Measurements from ENCODE around the gene CS.

The CS gene

DNA sequence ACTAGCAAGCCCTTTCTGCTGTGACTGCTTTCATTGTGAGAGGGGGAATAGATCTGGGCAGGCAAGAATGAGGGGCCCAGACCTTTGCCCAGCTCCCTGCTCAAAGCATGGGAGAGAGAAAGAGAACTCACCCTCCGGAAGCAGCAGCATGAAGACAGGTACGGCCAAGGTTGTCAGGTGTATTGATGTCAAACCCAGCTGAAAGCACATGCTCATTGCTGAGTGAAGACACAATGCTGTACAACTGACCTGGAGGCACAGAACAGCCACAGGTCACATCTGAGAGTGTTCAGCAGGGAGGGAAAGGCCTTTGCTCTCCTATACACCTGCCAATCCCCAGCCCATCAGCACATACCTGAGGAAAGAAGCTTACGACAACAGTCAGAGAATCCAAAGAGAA, 47.5 kb downstream of the CS start:
- in situ Hi-C loops (cut with MboI; ENCODE audit: low sequenced_read_pairs): no loop called here

DNA sequence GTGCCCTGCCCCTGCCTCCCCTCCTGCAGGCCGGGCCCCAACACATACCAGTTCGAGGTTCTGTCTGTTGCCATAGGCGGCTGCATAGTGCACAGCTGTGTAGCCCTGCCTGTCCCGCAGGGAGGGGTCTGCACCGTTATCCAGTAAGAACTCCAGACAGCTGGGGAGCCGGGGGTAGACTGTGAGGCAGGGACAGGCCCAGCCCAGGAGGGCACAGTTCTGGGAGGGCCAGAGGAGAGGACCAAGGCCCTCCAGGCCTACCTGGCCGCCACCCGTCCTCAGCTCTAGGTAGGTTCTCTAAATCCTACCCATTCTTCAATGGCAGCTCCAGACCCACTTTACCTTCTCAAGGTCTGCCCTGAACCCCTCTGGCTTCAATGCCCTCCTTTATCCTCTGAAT, 51.4 kb downstream of the CS start:
- in situ Hi-C loops (cut with MboI; ENCODE audit: low sequenced_read_pairs): no loop called here

DNA sequence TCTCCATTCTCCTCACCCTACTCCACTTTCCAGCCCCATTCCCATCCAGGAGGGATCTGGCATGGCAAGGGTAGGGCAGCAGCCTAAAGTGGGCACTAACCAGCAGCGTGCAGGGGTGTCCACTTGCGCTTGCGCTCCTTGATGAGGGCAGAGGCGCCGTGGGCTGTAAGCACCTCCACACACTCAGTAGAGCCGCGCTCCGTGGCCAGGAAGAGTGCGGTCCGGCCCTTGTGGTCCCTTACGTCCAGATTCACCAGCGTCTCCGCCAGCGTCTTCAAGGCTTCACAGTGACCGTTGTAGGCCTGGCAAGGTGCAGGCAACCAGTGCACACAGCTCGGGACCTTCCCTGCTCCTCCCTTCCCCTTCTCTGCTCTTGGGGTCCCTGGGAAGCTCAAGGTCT, 52.2 kb downstream of the CS start:
- in situ Hi-C loops (cut with MboI; ENCODE audit: low sequenced_read_pairs): no loop called here

- in situ Hi-C loops (cut with MboI; ENCODE audit: low sequenced_read_pairs): no loop called here
These were observed 55.6 kb downstream of the CS start for GRCh38 chr12:56244494-56244893.

DNA sequence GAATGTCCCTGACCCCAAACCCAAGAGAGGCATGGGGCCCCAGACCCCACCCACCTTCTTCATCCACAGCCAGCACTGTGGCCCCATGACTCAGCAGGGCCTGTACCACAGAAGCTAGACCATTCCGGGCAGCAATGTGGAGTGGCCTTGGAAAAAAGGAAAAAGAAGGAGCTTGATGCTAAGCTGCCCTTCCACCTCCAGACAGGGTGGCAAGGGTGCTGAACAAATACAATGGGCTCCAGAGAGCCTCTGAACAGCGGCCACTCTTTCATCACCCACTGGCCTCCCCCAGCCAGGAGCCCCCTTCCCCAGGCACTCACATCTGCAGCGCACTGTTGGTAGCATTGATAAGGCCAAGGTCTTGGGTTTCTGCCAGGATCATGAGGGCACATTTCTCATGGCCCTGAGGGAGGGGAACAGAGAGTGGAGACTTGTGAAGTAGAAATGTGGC, 56.4 kb downstream of the CS start:
- in situ Hi-C loops (cut with MboI; ENCODE audit: low sequenced_read_pairs): no loop called here

DNA sequence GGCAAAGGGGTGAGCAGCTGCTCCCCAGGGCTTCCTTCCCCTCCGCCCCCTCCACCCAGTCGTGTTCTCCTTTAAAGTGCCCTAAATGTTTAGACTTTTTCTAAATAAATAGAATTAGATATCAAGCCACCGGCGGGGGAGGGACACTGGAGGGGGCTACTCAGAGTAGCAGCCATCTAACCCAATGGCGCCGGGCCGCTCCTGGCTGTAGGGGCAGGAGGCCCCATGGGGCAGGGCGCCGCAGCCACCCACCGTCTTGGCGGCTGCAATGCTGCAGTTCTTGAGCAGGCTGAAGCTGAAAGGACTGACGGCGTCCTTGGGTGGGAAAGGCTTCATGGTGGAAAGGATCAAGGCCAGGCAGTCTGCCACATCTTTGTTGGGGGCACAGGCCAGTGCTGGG, 57.1 kb downstream of the CS start:
- in situ Hi-C loops (cut with MboI; ENCODE audit: low sequenced_read_pairs): no loop called here

DNA sequence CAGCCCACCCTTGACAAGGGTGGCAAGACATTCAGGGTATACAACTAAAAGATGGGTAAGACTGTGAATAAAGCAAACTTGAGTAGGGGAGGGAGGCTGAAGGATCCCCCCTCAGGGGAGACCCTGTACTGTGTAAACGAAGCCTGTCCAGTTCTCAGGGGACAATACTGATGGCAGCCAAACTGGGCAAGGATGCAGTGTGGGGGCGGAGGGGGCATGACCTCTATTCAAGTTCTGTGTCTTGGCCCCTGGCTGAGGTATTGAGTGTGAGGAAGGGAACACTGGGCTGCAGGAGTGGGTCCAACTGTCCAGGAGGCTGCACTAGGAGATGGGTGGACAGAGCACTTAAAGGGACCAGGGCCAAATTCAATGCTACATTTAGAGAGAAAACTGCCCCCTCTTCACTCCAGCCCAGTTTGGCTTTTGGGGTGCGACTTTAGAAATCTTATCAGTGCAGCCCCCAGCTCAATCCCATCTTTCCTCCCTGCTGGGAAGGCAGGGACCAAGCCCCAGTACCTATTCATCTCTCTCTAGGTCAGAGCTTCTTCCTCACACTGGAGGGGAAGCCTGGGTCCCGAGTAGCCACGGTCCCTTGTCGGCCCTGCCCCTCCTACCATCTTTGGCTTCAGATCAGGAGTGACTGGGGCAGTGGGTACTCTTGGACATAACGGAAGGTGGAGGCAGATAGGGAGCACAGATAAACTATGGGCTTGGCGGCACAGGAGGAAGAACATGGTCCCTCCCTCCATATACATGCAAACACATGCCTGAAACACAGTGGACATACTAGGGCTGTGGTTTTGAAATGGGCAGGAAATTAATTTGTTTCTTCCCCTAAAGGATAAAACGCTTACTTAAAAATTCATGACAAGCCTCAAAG, 58.5 kb downstream of the CS start:
- in situ Hi-C loops (cut with MboI; ENCODE audit: low sequenced_read_pairs): no loop called here

DNA sequence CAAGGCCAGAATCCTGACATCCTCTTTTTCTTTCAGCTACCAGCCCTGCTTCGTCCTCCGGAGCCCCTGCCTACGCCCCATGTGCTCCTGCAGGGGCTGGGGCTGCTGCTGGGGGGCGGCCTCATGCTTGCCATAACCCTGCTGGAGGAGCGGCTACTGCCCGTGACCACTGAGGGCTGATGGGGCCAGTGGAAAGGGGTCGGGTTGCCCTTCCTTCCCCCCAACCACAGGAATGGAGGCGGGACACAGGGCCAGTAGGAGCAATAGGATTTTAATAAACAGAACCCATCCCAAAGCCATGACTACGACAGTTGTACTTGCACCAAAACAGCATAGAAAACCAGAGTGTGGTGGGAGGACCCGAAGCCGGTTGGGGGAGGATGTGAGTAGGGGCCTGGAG, 62.6 kb downstream of the CS start:
- in situ Hi-C loops (cut with MboI; ENCODE audit: low sequenced_read_pairs): no loop called here

- in situ Hi-C loops (cut with MboI; ENCODE audit: low sequenced_read_pairs): no loop called here
These were observed 63.1 kb downstream of the CS start for GRCh38 chr12:56236985-56237384.

GRCh38 chr12:56236091-56236490, 64.0 kb downstream of the CS start:
- in situ Hi-C loops (cut with MboI; ENCODE audit: low sequenced_read_pairs): no loop called here

DNA sequence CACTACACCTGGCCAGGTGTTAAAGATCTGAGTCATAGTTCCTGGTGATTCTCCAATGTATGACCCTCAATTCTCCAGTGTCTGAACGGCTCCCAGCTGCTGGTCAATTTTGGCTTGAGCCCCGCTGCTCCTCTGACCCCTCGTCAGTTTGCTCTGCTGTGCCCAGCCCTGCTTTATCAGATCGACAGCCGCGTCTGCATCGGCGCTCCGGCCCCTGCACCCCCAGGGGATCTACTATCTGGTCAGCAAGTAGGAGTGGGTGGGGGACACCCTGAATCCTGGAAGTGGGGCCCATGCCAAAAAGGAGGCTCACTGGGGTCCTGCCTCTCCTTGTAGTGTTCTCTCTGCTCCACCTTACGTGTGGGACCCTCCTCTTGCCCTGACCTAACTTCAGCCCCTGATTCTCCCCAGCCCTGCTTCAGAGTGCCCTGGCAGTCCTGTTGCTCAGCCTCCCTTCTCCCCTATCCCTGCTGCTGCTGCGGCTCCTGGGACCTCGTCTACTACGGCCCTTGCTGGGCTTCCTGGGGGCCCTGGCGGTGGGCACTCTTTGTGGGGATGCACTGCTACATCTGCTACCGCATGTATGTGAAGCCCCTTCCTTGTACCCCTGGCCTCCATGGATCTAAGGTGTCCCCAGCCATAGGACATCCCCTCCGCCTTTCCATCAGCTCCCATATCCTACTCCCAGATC, 65.2 kb downstream of the CS start:
- in situ Hi-C loops (cut with MboI; ENCODE audit: low sequenced_read_pairs): no loop called here

- in situ Hi-C loops (cut with MboI; ENCODE audit: low sequenced_read_pairs): no loop called here
These were observed 68.9 kb downstream of the CS start for GRCh38 chr12:56231184-56231582.

GRCh38 chr12:56230432-56231183, 69.5 kb downstream of the CS start:
- in situ Hi-C loops (cut with MboI; ENCODE audit: low sequenced_read_pairs): no loop called here

GRCh38 chr12:56229916-56230431, 70.2 kb downstream of the CS start, which contains the start of gene SLC39A5:
SLC39A5 (plus strand) TSS chr12:56230051; CDS start chr12:56231275, 1,224 bp downstream.
- in situ Hi-C loops (cut with MboI; ENCODE audit: low sequenced_read_pairs): no loop called here

DNA sequence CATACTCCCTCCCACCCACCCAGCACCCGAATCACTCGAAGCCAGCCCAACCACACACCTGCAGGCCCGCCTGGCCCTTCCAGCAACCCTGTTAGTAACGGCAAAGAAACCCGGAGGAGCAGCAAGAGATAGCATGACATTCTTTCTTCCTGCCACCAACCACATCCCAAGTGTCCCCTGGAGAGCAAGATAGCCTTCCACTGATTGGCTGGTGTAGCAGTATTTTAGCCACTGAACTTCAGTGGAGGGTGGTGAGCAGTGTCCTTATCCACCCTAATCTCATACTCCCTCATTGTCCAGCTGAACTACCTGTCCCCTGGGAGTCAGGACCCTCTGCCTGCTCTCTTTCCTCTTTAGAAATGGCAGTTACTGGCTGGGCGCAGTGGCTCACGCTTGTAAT, 71.0 kb downstream of the CS start:
- in situ Hi-C loops (cut with MboI; ENCODE audit: low sequenced_read_pairs): no loop called here

DNA sequence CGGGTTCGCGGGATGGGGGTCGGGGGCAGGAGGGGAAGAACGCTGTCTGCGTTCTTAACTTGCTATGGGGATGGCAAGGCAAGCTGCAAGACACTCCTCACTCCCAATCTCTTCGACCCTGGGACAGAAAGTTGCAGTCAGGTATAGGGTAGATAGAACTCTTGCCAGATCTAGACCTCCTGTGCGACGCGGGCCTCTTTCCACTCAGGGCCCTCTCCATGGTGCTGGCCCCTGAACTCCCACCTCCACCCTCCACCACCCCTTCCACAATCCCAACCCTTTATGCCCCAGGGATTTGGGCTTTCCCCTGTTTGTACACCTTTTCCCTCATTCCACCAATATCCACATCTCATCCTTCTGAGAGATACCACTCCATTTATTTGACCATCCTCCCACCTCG, 75.2 kb downstream of the CS start:
- in situ Hi-C loops (cut with MboI; ENCODE audit: low sequenced_read_pairs): no loop called here

DNA sequence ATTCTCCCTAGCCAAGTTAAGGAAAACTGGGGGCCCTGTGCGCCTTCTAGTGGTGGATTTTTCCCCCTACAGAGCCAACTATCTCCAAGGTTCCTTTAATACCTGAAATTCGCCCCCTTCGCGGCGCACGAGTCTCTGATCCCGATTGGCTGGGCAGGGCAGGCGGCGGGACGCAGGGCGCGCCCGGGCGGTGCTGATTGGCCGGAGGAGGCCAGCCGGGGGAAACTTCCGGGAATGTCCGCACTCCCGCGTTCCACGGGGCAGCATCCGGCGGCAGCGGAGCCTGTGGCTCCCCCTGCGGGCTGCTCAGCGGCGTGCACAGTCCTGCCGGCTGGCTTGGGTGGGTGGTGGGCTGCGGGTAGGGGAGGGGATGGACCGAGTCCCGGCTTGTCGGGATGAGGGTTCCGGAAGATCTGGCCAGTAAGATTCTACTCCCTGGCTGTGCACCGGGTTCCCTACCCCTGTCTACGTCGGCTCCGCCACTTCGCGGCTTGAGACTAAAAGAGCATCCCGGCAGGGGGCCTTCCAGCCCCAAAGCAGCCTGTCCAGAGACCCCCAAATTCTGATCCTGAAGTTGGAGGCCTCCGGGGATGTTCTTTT, 75.9 kb downstream of the CS start, which contains the start of gene NABP2:
NABP2 (plus strand) TSS at position 241 of the 600 bp plus-strand sequence. CDS start 515 bp downstream, outside the sequence.
- in situ Hi-C loops (cut with MboI; ENCODE audit: low sequenced_read_pairs): no loop called here

GRCh38 chr12:56223571-56224101, 76.5 kb downstream of the CS start:
- in situ Hi-C loops (cut with MboI; ENCODE audit: low sequenced_read_pairs): no loop called here

DNA sequence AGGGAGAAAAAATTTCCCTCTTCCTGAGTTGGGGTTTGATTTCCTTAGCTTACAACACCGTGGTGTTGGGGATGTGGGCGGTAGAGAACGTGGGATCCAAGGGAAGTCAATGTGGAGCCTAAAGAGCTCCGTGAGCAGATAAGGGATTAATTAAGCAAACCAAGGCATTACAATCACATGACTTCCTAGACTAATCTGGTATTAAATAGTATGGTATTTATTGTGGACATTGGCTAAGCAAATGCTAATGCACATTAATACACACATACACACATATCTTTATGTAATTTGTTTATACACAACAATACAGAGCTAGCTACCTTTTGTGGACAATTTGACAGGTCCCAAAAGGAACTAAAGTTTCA, 77.6 kb downstream of the CS start:
- in situ Hi-C loops (cut with MboI; ENCODE audit: low sequenced_read_pairs): no loop called here

DNA sequence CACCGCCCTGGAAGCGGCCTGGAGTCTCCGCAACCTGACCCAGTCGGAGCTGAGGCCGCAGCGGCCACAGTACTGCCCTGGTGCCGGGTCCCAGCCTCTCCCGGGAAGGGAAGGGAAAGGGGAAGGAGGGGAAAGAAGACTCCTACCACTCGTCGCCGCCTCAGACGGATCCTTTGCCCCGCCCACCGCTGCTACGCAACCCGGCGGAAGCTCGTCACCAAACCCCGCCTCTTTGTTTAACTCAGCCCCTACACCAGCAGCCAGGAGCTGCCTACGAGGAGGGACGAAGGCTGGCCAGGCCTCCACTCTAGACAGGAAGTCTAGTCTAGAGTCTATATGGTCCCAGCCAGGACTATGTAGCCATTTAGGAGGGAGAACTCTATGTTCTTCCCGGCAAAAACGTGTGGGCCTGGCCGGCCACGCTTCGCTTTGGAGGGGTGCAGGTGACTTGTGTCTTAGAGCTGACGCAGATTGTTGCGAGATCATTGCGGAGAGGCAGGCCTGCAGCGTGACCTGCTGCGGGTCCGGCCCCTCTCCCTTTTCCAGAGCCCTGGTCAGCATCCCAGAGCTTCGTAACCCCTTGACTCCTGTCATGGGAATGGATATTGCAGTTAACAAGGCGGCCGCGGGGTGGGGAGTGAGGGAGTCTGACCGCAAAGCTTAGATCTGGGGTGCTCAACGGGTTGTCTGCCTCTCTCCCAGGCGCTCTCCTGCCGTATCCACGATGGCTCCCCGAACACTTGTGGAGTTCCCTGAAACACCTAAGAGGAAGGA, 78.2 kb downstream of the CS start, which contains the start of gene RNF41:
RNF41 (minus strand) TSS at position 166 of the 774 bp plus-strand sequence. CDS start 7,875 bp downstream, outside the sequence.
- in situ Hi-C loops (cut with MboI; ENCODE audit: low sequenced_read_pairs): no loop called here

Data from HL-60/S4 treated with phorbol 12-myristate 13-acetate at 8.2 ng/mL for 4 days and 3 days (cell line).